GM12872 (cell line): ENCODE data around the gene C1GALT1.

Experiments
- TF ChIP-seq, protein P1 (sequence below): IDR thresholded peaks from 3 replicates; pipeline ENCODE4 v1.5.1; 2011; ENCODE audit warnings: low read depth, mild to moderate bottlenecking, low read length, moderate library complexity; ENCODE audit not compliant: insufficient read depth

Gene C1GALT1

DNA sequence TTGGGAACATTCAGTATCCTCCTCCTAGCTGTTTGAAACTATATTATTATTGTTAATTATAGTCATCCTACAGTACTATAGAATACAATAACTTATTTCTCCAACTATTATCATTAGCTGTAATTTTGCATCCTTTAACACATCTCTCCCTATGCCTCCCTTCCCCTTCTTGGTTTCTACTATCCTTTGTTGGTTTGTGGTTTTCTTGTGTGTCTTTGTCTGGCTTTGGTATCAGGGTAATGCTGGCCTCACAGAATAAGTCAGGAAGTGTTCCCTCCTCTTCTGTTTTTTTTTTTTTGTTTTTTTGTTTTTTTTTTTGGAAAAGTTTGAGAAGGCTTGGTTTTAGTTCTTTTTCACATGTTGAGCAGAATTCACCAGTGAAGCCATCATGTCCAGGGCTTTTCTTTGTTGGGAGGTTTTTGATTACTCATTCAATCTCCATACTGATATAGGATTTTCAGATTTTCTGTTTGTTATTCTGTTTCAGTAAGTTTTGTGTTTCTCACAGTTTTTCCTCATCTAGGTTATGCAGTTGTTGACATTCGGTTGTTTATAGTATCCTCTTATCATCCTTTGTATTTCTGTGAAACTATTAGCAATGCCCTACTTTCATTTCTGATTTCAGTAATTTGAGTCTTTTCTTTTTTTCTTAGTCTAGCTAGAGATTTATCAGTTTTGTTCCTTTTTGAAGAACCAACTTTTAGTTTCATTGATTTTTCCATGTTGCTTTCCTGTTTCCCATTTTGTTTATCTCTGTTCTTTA is 21.6 kb downstream of the C1GALT1 start:
- TF ChIP-seq, protein P1, sequence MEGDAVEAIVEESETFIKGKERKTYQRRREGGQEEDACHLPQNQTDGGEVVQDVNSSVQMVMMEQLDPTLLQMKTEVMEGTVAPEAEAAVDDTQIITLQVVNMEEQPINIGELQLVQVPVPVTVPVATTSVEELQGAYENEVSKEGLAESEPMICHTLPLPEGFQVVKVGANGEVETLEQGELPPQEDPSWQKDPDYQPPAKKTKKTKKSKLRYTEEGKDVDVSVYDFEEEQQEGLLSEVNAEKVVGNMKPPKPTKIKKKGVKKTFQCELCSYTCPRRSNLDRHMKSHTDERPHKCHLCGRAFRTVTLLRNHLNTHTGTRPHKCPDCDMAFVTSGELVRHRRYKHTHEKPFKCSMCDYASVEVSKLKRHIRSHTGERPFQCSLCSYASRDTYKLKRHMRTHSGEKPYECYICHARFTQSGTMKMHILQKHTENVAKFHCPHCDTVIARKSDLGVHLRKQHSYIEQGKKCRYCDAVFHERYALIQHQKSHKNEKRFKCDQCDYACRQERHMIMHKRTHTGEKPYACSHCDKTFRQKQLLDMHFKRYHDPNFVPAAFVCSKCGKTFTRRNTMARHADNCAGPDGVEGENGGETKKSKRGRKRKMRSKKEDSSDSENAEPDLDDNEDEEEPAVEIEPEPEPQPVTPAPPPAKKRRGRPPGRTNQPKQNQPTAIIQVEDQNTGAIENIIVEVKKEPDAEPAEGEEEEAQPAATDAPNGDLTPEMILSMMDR: no peak

DNA sequence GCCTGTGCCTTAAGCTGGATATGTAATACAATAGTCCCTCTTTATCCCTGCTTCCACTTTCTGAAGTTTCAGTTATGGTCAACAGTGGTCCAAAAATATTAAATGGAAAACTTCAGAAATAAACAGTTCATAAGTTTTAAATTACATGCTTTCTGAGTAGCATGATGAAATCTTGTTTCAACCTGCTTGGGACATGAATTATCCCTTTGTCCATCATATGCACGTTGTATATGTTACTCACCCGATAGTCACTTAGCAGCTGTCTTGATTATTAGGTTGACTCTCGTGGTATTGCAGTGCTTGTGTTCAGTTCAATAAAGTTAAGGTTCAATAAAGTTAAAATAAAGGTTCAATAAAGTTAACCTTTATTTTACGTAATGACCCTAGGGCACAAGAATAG is 25.5 kb downstream of the C1GALT1 start:
- TF ChIP-seq, protein P1: no peak

DNA sequence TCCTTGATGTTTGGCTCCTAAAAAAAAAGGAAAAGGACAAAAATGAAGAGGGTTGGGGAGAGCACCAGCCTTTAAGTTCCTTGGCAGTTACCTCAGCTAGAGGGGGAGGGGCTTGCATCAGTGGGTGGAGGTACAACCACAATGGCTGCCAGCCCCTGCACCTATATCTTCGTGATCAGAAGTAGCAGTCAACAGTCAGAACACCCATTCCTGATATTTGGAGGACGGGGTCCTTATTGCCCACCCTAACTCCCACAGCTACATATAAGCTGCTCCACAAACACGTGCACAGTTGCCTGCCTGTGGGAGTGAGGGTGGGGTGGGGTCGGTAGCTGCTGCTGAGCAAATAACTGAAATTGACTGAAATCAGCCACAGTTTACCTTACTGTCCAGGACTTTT is 26.2 kb downstream of the C1GALT1 start:
- TF ChIP-seq, protein P1: no peak

DNA sequence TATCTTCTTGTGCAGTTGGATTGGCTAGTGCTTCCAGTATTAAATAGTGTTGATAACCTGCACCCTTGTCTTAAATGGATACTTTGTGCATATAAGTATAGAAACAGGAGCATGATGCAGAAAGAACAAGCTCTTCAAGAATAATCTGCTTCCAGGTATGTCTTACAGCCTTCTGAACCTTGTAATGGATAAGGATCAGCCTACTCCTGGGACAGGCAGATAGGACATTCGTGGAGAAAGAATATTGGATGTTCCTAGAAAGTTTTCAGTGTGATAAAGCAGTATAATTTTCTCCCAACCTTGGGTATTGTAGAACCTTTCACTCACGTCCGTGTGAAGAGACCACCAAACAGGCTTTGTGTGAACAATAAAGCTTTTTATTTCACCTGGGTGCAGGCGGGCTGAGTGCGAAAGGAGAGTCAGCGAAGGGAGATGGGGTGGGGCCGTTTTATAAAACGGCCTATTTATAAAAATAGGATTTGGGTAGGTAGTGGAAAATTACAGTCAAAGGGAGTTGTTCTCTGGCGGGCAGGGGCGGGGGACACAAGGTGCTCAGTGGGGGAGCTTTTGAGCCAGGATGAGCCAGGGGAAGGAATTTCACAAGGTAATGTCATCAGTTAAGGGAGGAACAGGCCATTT is 27.2 kb downstream of the C1GALT1 start:
- TF ChIP-seq, protein P1: no peak

DNA sequence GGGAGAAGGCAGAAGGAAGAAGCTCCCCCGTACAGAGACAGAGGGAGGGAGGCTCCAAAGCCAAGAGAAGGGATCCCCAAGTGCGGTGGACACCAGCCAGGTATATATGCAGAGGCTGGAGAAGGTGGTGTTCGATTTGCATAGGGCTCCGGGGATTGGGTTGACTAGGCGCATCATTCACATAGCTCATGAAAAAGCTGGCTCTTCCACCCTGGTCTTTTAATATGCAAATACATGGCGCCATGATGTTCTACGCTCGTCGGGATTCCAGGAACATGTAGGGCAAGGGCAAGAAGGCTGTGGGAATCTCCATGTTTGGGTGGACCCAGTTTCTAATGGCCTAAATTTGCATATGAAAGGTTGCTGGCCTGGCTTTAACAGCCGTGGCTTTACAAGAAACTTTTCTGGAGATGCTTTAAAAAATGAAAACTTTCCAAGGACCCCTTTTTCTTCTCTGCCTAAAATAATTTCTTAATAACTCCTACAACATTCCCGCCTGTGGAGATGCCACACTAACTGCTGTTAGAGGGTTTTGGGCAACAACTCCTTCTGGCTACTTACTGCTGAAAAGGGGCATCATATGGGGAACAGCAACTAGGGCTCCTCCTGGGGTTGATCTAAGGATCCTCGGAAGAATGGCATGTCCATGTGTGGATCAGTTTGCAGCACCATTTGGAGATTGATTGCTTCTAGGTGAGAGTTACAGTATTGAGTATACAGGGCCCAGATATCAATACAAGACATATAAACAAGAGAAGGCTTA is 28.3 kb downstream of the C1GALT1 start:
- TF ChIP-seq, protein P1: no peak

DNA sequence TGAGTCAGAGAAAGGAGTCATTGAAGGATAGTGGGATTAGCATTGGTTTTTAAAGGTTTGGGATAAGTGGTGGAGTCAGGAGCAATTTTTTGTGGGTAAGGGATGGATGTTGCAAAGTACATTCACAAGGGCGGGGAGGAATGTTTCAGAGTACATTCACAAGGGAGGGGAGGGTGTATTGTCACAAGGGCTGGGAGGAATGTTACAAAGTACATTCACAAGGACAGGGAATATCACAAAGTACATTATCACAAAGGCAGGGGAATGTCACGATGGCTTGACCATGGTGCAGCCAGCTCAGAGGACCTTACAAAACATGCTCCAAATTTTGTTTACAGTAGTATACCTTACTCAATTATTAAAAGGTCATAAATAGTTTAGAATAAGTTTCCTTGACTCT is 30.3 kb downstream of the C1GALT1 start:
- TF ChIP-seq, protein P1: no peak
